ENCODE data around the gene ZNF222. TPM values are rescaled to one million over a fixed set of nuclear protein-coding genes. Genes with fewer than 3 reads are reported as not detected.

ZNF222 gene
- total and polyA plus RNA-seq, 2 of the 4 experiments (the other 2 are of a cell fraction) = 3.2 to 7.0 TPM

GRCh38 chr19:44019498-44019897 lies 5.7 kb upstream of the ZNF222 start:
- no peaks in the 10 kb centered on the region for H3K36me3 ChIP-seq (ENCODE audit: control insufficient read depth, insufficient read depth, low read length)
- no peak overlapping the region for H3K4me2 ChIP-seq (ENCODE audit: low read depth, low read length)
- H2BK5ac ChIP-seq (ENCODE audit: low read depth, low read length, poor library complexity, severe bottlenecking) = no peak overlapping the region
- H3K4ac ChIP-seq (ENCODE audit: low read depth, low read length) = no peak overlapping the region
- H3K14ac ChIP-seq (replicated peaks; ENCODE audit: low read depth, low read length) = no peak overlapping the region
- ChIA-PET CTCF (no interaction called here), POLR2A (ENCODE audit: unreplicated experiment) (no interaction called here)
- no peak overlapping the region for H2AK5ac ChIP-seq (ENCODE audit: low read depth, low read length)
- no peak overlapping the region for H2BK20ac ChIP-seq (ENCODE audit: low read depth, low read length)
- no peak overlapping the region for H2BK120ac ChIP-seq (ENCODE audit: low read depth, low read length)
- no peak overlapping the region for H3K18ac ChIP-seq (ENCODE audit: low read depth, low read length)
- BruUV-seq (replicated peaks) = no TSS peak
- H2AFZ ChIP-seq (replicated peaks; ENCODE audit: low read length, poor library complexity) = no peak overlapping the region
- H3K79me1 ChIP-seq (ENCODE audit: low read depth in 1 of 2, low read length in 2 of 2) = no peaks in the 10 kb centered on the region
- H4K5ac ChIP-seq (ENCODE audit: low read depth, low read length) = no peak overlapping the region
- H4K91ac ChIP-seq (ENCODE audit: insufficient read depth, low read depth, low read length) = no peak overlapping the region
- no peak overlapping the region for H3K9ac ChIP-seq (ENCODE audit: low read depth, low read length)
- H4K20me1 ChIP-seq (ENCODE audit: insufficient read depth, low read length) = no peaks in the 10 kb centered on the region
- H2BK15ac ChIP-seq (ENCODE audit: low read depth, low read length) = no peak overlapping the region
- intact Hi-C loops (cut with micrococcal nuclease) (no loop called here), dilution Hi-C loops (cut with HindIII; ENCODE audit: low sequenced_read_pairs, unreplicated experiment) (no loop called here), in situ Hi-C loops (cut with MboI; ENCODE audit: low sequenced_read_pairs) (no loop called here)
- H3K4me3 ChIP-seq (ENCODE audit: insufficient read depth, low read depth, low read length) = no peak overlapping the region
- H2AK9ac ChIP-seq (replicated peaks; ENCODE audit: low read depth, low read length, poor library complexity) = no peak overlapping the region
- ATAC-seq (ENCODE audit: low read depth) (no peak), DNase-seq (no peak)
- H3K9me1 ChIP-seq (ENCODE audit: insufficient read depth, low read length) = no peaks in the 10 kb centered on the region
- no peak overlapping the region for H3K56ac ChIP-seq (ENCODE audit: extremely low read depth, insufficient read depth, low read length)
- TF ChIP-seq, protein P1, sequence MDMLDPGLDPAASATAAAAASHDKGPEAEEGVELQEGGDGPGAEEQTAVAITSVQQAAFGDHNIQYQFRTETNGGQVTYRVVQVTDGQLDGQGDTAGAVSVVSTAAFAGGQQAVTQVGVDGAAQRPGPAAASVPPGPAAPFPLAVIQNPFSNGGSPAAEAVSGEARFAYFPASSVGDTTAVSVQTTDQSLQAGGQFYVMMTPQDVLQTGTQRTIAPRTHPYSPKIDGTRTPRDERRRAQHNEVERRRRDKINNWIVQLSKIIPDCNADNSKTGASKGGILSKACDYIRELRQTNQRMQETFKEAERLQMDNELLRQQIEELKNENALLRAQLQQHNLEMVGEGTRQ (IDR thresholded peaks at IDR 0.05; ENCODE audit: low read depth, low read length) = no peak
- TF ChIP-seq RCOR1 (IDR thresholded peaks at IDR 0.05; ENCODE audit: insufficient replicate concordance, low read length) (no peak), CEBPB (IDR thresholded peaks at IDR 0.05; ENCODE audit: low read depth, low read length) (no peak), FOS (IDR thresholded peaks at IDR 0.05; ENCODE audit: low read depth, low read length) (no peak), RAD21 (IDR thresholded peaks at IDR 0.05; ENCODE audit: low read length) (no peak), MAFK (IDR thresholded peaks at IDR 0.05; ENCODE audit: low read depth, low read length) (0 out of 2 replicates have a peak, but pooled peaks have one; percentile 15)
- TF ChIP-seq, protein P2, sequence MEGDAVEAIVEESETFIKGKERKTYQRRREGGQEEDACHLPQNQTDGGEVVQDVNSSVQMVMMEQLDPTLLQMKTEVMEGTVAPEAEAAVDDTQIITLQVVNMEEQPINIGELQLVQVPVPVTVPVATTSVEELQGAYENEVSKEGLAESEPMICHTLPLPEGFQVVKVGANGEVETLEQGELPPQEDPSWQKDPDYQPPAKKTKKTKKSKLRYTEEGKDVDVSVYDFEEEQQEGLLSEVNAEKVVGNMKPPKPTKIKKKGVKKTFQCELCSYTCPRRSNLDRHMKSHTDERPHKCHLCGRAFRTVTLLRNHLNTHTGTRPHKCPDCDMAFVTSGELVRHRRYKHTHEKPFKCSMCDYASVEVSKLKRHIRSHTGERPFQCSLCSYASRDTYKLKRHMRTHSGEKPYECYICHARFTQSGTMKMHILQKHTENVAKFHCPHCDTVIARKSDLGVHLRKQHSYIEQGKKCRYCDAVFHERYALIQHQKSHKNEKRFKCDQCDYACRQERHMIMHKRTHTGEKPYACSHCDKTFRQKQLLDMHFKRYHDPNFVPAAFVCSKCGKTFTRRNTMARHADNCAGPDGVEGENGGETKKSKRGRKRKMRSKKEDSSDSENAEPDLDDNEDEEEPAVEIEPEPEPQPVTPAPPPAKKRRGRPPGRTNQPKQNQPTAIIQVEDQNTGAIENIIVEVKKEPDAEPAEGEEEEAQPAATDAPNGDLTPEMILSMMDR (conservative IDR thresholded peaks at IDR 0.05; ENCODE audit: low read depth, low read length) = no peak
- no peak overlapping the region for H4K8ac ChIP-seq (ENCODE audit: low read depth in 2 of 2, low read length in 2 of 2)
- H3K9me3 ChIP-seq (ENCODE audit: control insufficient read depth, insufficient read depth, low read length) = no peaks in the 10 kb centered on the region
- no peak overlapping the region for H3K27ac ChIP-seq (ENCODE audit: insufficient read depth, low read length)
- no CpG with 5 or more reads among the region's 2 CpGs for WGBS, 2 experiments (ENCODE audit: extremely low coverage in 2 of 2, insufficient read length in 1 of 2)
- no peak overlapping the region for H3K23ac ChIP-seq (ENCODE audit: low read depth, low read length)
- no peaks in the 10 kb centered on the region for H3K4me1 ChIP-seq (ENCODE audit: control insufficient read depth, insufficient read depth, low read length)
- no peaks in the 10 kb centered on the region for H3K27me3 ChIP-seq (ENCODE audit: control insufficient read depth, insufficient read depth, low read length)
